ENCODE measurements around the gene KCND2. TPM values are rescaled to one million over a fixed set of nuclear protein-coding genes. Genes with fewer than 3 reads are reported as not detected.

Gene KCND2
- total RNA-seq, 1 experiment from 2014 or later: not detected

- ChIA-PET CTCF (no interaction called here), POLR2A (no interaction called here)
- Histone ChIP-seq H3K4me1 (ENCODE audit: control insufficient read depth, insufficient read depth, low read length) (no peaks in the 10 kb centered on the region), H3K27me3 (ENCODE audit: control insufficient read depth, insufficient read depth, low read length) (no peaks in the 10 kb centered on the region), H3K27ac (ENCODE audit: low read length) (no peak overlapping the region), H3K4me3 (ENCODE audit: low read depth in 2 of 2, low read length in 2 of 2) (no peak overlapping the region), H3K9me3 (ENCODE audit: control insufficient read depth, insufficient read depth, low read depth, low read length) (no peaks in the 10 kb centered on the region), H3K36me3 (ENCODE audit: control insufficient read depth, insufficient read depth, low read length) (no peaks in the 10 kb centered on the region)
- no peak for DNase-seq (ENCODE audit: low read depth, low spot score)
- TF ChIP-seq TCF7L2 (IDR thresholded peaks at IDR 0.05; ENCODE audit: low read depth, low read length) (no peak), SIN3A (IDR thresholded peaks at IDR 0.05; ENCODE audit: borderline replicate concordance, insufficient read depth, low read depth, low read length) (no peak), POLR2AphosphoS5 (IDR thresholded peaks at IDR 0.05; ENCODE audit: low read depth, low read length) (no peak), REST (IDR thresholded peaks at IDR 0.05; ENCODE audit: insufficient read depth in 1 of 2, low read depth in 2 of 2, low read length in 1 of 2) (no peak), CTCF (IDR thresholded peaks at IDR 0.05) (no peak)
- no peak for ATAC-seq
- in situ Hi-C loops (cut with HindIII; ENCODE audit: low pct_unique_long_range_greater_than_20kb, low sequenced_read_pairs): no loop called here
- BruUV-seq (replicated peaks): no TSS peak
- intact Hi-C loops (cut with micrococcal nuclease; ENCODE audit: unreplicated experiment): no loop called here
These were observed 274.6 kb downstream of the KCND2 start for GRCh38 chr7:120547605-120548004.

- BruUV-seq (replicated peaks): no TSS peak
- no peak overlapping the region for H3K27ac ChIP-seq (ENCODE audit: low read length)
- in situ Hi-C loops (cut with HindIII; ENCODE audit: low pct_unique_long_range_greater_than_20kb, low sequenced_read_pairs): no loop called here
- no peaks in the 10 kb centered on the region for H3K9me3 ChIP-seq (ENCODE audit: control insufficient read depth, insufficient read depth, low read depth, low read length)
- intact Hi-C loops (cut with micrococcal nuclease; ENCODE audit: unreplicated experiment): loop anchor here (10.0 kb wide), 1 partner anchor 616 kb away; no protein-coding TSS in a partner anchor
- no peak for TF ChIP-seq SIN3A (IDR thresholded peaks at IDR 0.05; ENCODE audit: borderline replicate concordance, insufficient read depth, low read depth, low read length)
- TF ChIP-seq CTCF (IDR thresholded peaks at IDR 0.05): no peak
- TF ChIP-seq POLR2AphosphoS5 (IDR thresholded peaks at IDR 0.05; ENCODE audit: low read depth, low read length): no peak
- no peak for TF ChIP-seq TCF7L2 (IDR thresholded peaks at IDR 0.05; ENCODE audit: low read depth, low read length)
- no peak for TF ChIP-seq REST (IDR thresholded peaks at IDR 0.05; ENCODE audit: insufficient read depth in 1 of 2, low read depth in 2 of 2, low read length in 1 of 2)
- ATAC-seq (no peak), DNase-seq (ENCODE audit: low read depth, low spot score) (no peak)
- H3K36me3 ChIP-seq (ENCODE audit: control insufficient read depth, insufficient read depth, low read length): no peaks in the 10 kb centered on the region
- H3K4me1 ChIP-seq (ENCODE audit: control insufficient read depth, insufficient read depth, low read length): no peaks in the 10 kb centered on the region
- CTCF ChIA-PET: no interaction called here
- H3K27me3 ChIP-seq (ENCODE audit: control insufficient read depth, insufficient read depth, low read length): no peaks in the 10 kb centered on the region
- POLR2A ChIA-PET: no interaction called here
- no peak overlapping the region for H3K4me3 ChIP-seq (ENCODE audit: low read depth in 2 of 2, low read length in 2 of 2)
These were observed 277.6 kb downstream of the KCND2 start for GRCh38 chr7:120550494-120551048.

All from Panc1 (cell line).